ENCODE measurements around the gene MICALL2. TPM values are rescaled to one million over a fixed set of nuclear protein-coding genes. Genes with fewer than 3 reads are reported as not detected.
"Not testable (repeated sequence)": the region's sequence is repeated elsewhere in the genome, so short reads cannot be mapped to it uniquely, and the experiment has no call there.

The MICALL2 gene
- total RNA-seq, 1 experiment from 2014 or later: 15.7 TPM

DNA sequence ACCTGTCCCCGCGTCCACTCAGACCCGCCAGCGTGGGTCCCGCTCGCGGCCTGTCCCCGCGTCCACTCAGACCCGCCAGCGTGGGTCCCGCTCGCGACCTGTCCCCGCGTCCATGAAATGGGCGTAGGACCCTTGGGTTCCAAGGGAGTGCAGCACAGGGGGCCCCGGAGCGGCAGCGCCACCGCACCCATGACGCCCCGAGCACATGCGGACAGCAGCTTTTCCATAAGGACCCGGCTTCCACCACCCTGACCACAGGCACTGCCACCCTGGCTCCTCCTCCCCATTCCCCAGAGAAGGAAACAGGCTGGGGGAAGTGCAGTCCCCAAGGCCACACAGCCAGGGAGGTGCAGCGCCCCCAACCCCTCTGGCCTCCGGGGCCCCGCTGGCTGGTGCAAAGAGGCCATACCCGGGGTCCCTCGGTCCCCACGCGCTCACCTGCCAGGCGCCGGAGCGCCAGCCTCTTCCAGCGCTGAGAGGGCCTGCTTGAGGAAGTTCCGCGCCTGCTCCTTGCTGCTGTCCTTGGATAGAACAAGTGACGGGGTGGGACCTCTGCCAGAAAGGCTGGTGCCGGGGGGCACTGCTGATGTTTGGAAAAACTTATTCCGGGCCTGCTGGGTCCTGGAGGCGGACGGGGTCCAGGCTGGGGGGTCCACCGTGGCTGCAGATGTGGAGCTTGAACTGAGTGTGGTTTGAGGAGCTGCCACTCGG, 14.9 kb downstream of the MICALL2 start:
- no peaks in the 10 kb centered on the region for H3K36me3 Mint-ChIP-seq
- H3K4me3 Mint-ChIP-seq: no peak overlapping the region
- H3K4me1 Mint-ChIP-seq: no peaks in the 10 kb centered on the region
- no peak overlapping the region for H3K27ac Mint-ChIP-seq
- ChIA-PET POLR2A (no interaction called here), CTCF (interaction anchor here (0.8 kb wide), 1 partner anchor 12 kb away, joined by 4 read pairs; no protein-coding TSS in a partner anchor)
- no peak for ATAC-seq
- TF ChIP-seq, protein P1, sequence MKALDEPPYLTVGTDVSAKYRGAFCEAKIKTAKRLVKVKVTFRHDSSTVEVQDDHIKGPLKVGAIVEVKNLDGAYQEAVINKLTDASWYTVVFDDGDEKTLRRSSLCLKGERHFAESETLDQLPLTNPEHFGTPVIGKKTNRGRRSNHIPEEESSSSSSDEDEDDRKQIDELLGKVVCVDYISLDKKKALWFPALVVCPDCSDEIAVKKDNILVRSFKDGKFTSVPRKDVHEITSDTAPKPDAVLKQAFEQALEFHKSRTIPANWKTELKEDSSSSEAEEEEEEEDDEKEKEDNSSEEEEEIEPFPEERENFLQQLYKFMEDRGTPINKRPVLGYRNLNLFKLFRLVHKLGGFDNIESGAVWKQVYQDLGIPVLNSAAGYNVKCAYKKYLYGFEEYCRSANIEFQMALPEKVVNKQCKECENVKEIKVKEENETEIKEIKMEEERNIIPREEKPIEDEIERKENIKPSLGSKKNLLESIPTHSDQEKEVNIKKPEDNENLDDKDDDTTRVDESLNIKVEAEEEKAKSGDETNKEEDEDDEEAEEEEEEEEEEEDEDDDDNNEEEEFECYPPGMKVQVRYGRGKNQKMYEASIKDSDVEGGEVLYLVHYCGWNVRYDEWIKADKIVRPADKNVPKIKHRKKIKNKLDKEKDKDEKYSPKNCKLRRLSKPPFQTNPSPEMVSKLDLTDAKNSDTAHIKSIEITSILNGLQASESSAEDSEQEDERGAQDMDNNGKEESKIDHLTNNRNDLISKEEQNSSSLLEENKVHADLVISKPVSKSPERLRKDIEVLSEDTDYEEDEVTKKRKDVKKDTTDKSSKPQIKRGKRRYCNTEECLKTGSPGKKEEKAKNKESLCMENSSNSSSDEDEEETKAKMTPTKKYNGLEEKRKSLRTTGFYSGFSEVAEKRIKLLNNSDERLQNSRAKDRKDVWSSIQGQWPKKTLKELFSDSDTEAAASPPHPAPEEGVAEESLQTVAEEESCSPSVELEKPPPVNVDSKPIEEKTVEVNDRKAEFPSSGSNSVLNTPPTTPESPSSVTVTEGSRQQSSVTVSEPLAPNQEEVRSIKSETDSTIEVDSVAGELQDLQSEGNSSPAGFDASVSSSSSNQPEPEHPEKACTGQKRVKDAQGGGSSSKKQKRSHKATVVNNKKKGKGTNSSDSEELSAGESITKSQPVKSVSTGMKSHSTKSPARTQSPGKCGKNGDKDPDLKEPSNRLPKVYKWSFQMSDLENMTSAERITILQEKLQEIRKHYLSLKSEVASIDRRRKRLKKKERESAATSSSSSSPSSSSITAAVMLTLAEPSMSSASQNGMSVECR (CRISPR knock-in tag; IDR thresholded peaks at IDR 0.05; ENCODE audit: borderline replicate concordance): no peak
- TF ChIP-seq KAT7 (CRISPR knock-in tag; IDR thresholded peaks at IDR 0.05; ENCODE audit: borderline replicate concordance) (no peak), RELA (CRISPR knock-in tag; IDR thresholded peaks at IDR 0.05; ENCODE audit: borderline replicate concordance) (no peak), OVOL2 (CRISPR knock-in tag; IDR thresholded peaks at IDR 0.05; ENCODE audit: borderline replicate concordance) (no peak), NR3C1 (CRISPR knock-in tag; conservative IDR thresholded peaks at IDR 0.05; ENCODE audit: low read depth) (no peak), MXD4 (CRISPR knock-in tag; IDR thresholded peaks at IDR 0.05; ENCODE audit: borderline replicate concordance) (no peak), JAZF1 (CRISPR knock-in tag; IDR thresholded peaks at IDR 0.05) (no peak), ELF4 (CRISPR knock-in tag; IDR thresholded peaks at IDR 0.05; ENCODE audit: low read depth) (no peak), SOX15 (CRISPR knock-in tag; IDR thresholded peaks at IDR 0.05) (no peak), ZNF263 (CRISPR knock-in tag; IDR thresholded peaks at IDR 0.05; ENCODE audit: low read depth) (no peak), TEAD4 (CRISPR knock-in tag; IDR thresholded peaks at IDR 0.05) (no peak), ZNF423 (CRISPR knock-in tag; IDR thresholded peaks at IDR 0.05) (no peak), ETV6 (CRISPR knock-in tag; IDR thresholded peaks at IDR 0.05) (no peak)
- TF ChIP-seq, protein P2, sequence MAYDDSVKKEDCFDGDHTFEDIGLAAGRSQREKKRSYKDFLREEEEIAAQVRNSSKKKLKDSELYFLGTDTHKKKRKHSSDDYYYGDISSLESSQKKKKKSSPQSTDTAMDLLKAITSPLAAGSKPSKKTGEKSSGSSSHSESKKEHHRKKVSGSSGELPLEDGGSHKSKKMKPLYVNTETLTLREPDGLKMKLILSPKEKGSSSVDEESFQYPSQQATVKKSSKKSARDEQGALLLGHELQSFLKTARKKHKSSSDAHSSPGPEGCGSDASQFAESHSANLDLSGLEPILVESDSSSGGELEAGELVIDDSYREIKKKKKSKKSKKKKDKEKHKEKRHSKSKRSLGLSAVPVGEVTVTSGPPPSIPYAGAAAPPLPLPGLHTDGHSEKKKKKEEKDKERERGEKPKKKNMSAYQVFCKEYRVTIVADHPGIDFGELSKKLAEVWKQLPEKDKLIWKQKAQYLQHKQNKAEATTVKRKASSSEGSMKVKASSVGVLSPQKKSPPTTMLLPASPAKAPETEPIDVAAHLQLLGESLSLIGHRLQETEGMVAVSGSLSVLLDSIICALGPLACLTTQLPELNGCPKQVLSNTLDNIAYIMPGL (CRISPR knock-in tag; IDR thresholded peaks at IDR 0.05): no peak
- TF ChIP-seq, protein P3, sequence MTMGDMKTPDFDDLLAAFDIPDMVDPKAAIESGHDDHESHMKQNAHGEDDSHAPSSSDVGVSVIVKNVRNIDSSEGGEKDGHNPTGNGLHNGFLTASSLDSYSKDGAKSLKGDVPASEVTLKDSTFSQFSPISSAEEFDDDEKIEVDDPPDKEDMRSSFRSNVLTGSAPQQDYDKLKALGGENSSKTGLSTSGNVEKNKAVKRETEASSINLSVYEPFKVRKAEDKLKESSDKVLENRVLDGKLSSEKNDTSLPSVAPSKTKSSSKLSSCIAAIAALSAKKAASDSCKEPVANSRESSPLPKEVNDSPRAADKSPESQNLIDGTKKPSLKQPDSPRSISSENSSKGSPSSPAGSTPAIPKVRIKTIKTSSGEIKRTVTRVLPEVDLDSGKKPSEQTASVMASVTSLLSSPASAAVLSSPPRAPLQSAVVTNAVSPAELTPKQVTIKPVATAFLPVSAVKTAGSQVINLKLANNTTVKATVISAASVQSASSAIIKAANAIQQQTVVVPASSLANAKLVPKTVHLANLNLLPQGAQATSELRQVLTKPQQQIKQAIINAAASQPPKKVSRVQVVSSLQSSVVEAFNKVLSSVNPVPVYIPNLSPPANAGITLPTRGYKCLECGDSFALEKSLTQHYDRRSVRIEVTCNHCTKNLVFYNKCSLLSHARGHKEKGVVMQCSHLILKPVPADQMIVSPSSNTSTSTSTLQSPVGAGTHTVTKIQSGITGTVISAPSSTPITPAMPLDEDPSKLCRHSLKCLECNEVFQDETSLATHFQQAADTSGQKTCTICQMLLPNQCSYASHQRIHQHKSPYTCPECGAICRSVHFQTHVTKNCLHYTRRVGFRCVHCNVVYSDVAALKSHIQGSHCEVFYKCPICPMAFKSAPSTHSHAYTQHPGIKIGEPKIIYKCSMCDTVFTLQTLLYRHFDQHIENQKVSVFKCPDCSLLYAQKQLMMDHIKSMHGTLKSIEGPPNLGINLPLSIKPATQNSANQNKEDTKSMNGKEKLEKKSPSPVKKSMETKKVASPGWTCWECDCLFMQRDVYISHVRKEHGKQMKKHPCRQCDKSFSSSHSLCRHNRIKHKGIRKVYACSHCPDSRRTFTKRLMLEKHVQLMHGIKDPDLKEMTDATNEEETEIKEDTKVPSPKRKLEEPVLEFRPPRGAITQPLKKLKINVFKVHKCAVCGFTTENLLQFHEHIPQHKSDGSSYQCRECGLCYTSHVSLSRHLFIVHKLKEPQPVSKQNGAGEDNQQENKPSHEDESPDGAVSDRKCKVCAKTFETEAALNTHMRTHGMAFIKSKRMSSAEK (CRISPR knock-in tag; IDR thresholded peaks at IDR 0.05; ENCODE audit: borderline replicate concordance): no peak
- TF ChIP-seq, protein P4, sequence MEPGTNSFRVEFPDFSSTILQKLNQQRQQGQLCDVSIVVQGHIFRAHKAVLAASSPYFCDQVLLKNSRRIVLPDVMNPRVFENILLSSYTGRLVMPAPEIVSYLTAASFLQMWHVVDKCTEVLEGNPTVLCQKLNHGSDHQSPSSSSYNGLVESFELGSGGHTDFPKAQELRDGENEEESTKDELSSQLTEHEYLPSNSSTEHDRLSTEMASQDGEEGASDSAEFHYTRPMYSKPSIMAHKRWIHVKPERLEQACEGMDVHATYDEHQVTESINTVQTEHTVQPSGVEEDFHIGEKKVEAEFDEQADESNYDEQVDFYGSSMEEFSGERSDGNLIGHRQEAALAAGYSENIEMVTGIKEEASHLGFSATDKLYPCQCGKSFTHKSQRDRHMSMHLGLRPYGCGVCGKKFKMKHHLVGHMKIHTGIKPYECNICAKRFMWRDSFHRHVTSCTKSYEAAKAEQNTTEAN (CRISPR knock-in tag; IDR thresholded peaks at IDR 0.05): no peak
- TF ChIP-seq, protein P5, sequence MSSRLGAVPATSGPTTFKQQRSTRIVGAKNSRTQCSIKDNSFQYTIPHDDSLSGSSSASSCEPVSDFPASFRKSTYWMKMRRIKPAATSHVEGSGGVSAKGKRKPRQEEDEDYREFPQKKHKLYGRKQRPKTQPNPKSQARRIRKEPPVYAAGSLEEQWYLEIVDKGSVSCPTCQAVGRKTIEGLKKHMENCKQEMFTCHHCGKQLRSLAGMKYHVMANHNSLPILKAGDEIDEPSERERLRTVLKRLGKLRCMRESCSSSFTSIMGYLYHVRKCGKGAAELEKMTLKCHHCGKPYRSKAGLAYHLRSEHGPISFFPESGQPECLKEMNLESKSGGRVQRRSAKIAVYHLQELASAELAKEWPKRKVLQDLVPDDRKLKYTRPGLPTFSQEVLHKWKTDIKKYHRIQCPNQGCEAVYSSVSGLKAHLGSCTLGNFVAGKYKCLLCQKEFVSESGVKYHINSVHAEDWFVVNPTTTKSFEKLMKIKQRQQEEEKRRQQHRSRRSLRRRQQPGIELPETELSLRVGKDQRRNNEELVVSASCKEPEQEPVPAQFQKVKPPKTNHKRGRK (CRISPR knock-in tag; IDR thresholded peaks at IDR 0.05; ENCODE audit: borderline replicate concordance): no peak
- TF ChIP-seq, protein P6, sequence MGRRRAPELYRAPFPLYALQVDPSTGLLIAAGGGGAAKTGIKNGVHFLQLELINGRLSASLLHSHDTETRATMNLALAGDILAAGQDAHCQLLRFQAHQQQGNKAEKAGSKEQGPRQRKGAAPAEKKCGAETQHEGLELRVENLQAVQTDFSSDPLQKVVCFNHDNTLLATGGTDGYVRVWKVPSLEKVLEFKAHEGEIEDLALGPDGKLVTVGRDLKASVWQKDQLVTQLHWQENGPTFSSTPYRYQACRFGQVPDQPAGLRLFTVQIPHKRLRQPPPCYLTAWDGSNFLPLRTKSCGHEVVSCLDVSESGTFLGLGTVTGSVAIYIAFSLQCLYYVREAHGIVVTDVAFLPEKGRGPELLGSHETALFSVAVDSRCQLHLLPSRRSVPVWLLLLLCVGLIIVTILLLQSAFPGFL (CRISPR knock-in tag; IDR thresholded peaks at IDR 0.05; ENCODE audit: borderline replicate concordance): no peak
- peaks cover 1% of the 10 kb centered on the region; the same call in 1 of the 2 replicates for H3K9me3 Mint-ChIP-seq
- no peak for DNase-seq (ENCODE audit: low spot score)
- H3K27me3 Mint-ChIP-seq (ENCODE audit: low read depth): no peaks in the 10 kb centered on the region

DNA sequence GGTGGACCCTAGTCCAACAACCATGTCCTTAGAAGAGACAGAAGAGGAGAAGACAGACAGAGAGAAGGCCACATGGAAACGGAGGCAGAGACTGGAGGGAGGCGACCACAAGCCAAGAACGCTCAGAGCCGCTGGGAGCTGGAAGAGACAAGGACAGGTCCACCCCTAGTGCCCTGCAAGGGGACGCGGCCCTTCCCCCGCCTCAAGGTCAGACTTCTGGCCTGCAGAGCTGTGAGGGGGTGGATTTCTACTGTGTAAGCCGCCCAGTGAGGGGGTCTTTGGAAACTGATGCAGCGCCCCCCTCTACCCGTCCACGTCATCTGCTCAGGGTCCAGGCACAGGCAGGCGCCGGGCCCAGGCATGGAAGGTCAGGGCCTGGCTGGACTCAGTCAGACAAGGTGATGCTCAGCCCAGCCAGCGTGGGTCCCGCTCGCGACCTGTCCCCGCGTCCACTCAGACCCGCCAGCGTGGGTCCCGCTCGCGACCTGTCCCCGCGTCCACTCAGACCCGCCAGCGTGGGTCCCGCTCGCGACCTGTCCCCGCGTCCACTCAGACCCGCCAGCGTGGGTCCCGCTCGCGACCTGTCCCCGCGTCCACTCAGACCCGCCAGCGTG, 15.6 kb downstream of the MICALL2 start:
- H3K9me3 Mint-ChIP-seq; DNase-seq (ENCODE audit: low spot score); H3K4me3 Mint-ChIP-seq; H3K27me3 Mint-ChIP-seq (ENCODE audit: low read depth); POLR2A ChIA-PET; ATAC-seq; H3K4me1 Mint-ChIP-seq; H3K36me3 Mint-ChIP-seq: not testable (repeated sequence)
- CTCF ChIA-PET: interaction anchor here (3.2 kb wide), 1 partner anchor 11 kb away, joined by 19 read pairs; no protein-coding TSS in a partner anchor
- 0 out of 2 replicates have a peak overlapping the region, but pooled peaks have one; percentile 38 for H3K27ac Mint-ChIP-seq
